GM12878 (cell line): ENCODE data around the gene TADA3. TPM values are rescaled to one million over a fixed set of nuclear protein-coding genes. Genes with fewer than 3 reads are reported as not detected.

Experiments used
- ATAC-seq: fragments of 200-7000 bp; cut with Tn5 transposase; 3 replicates; pipeline ENCODE4 v1.9.1; 2020; ENCODE audit warnings: mild to moderate bottlenecking, moderate library complexity
- BruUV-seq: library from RNA; stranded (reverse); fragments of 400-500 nt; replicated peaks from 2 replicates; lab custom pipeline; 2021; lab: Mats Ljungman, UMichigan
- CTCF ChIA-PET: fragments of 300-600 bp; sonication (Branson Sonifier 250); formaldehyde crosslinking; extraction: SDS; loops from one replicate; lab custom pipeline; 2021; ENCODE audit warnings: inconsistent platforms; lab: Yijun Ruan, JAX
- POLR2A ChIA-PET: fragments of 350-600 bp; formaldehyde crosslinking; extraction: SDS; loops from one replicate; lab custom pipeline; 2021; ENCODE audit warnings: inconsistent platforms; lab: Charles Lee
- RAD21 ChIA-PET: fragments of 300-600 bp; sonication (Branson Sonifier 250); formaldehyde crosslinking; loops from one replicate; lab custom pipeline; 2023; ENCODE audit warnings: antibody characterized with exemption; ENCODE audit not compliant: unreplicated experiment; lab: Charles Lee
- SMC1A ChIA-PET: fragments of 300-600 bp; sonication (Branson Sonifier 250); formaldehyde crosslinking; loops from one replicate; lab custom pipeline; 2023; ENCODE audit not compliant: unreplicated experiment, uncharacterized antibody; lab: Charles Lee
- DNase-seq: peaks from one replicate; pipeline ENCODE4 v3.0.0-alpha.2; 2011; ENCODE audit warnings: low read depth, low spot score
- FAIRE-seq: peaks from 3 replicates; lab custom pipeline; 2011; peaks lifted over from hg19 to GRCh38; lab: Jason Lieb, UNC
- H2AFZ ChIP-seq: 2 replicates; pipeline ENCODE4 v1.6.0; 2011; ENCODE audit warnings: low read depth, low read length, control low read depth; ENCODE audit not compliant: control insufficient read depth
- H3K27ac ChIP-seq: 2 replicates; pipeline ENCODE4 v1.5.1; 2011; ENCODE audit warnings: control low read depth; ENCODE audit not compliant: control insufficient read depth, insufficient read depth
- H3K27me3 ChIP-seq, 2 experiments: replicated peaks in 1 of 2; 2 replicates each; pipeline versions ENCODE4 v1.6.0 to v1.6.1; 2011; ENCODE audit warnings: low read length in 1 of 2; ENCODE audit not compliant: control insufficient read depth in 2 of 2, insufficient read depth in 2 of 2
- H3K36me3 ChIP-seq, 2 experiments: 2 replicates each; pipeline ENCODE4 v1.5.1; 2011; ENCODE audit warnings: low read length in 1 of 2; ENCODE audit not compliant: control insufficient read depth in 2 of 2, insufficient read depth in 2 of 2
- H3K4me1 ChIP-seq: 2 replicates; pipeline ENCODE4 v1.6.1; 2011; ENCODE audit warnings: mild to moderate bottlenecking, low read length, moderate library complexity, mixed read lengths; ENCODE audit not compliant: control insufficient read depth, insufficient read depth
- H3K4me2 ChIP-seq: 2 replicates; pipeline ENCODE4 v1.6.0; 2011; ENCODE audit warnings: control low read depth; ENCODE audit not compliant: control insufficient read depth, insufficient read depth
- H3K4me3 ChIP-seq: fragments of 200-600 bp; sonication (generic); 2 replicates; pipeline ENCODE4 v1.5.1; 2016
- H3K79me2 ChIP-seq: 2 replicates; pipeline ENCODE4 v1.6.0; 2011; ENCODE audit warnings: low read length; ENCODE audit not compliant: control insufficient read depth, insufficient read depth
- H3K9ac ChIP-seq: 2 replicates; pipeline ENCODE4 v1.8.0; 2011; ENCODE audit warnings: low read length, control low read depth, mixed read lengths; ENCODE audit not compliant: control insufficient read depth, insufficient read depth
- H3K9me3 ChIP-seq: replicated peaks from 3 replicates; pipeline ENCODE4 v1.5.1; 2011; ENCODE audit warnings: mild to moderate bottlenecking, low read length; ENCODE audit not compliant: control insufficient read depth, insufficient read depth
- H4K20me1 ChIP-seq: 2 replicates; pipeline ENCODE4 v1.6.0; 2011; ENCODE audit not compliant: control insufficient read depth, insufficient read depth
- CBFB ChIP-seq: IDR thresholded peaks from 2 replicates; pipeline ENCODE4 v1.6.1; 2016; ENCODE audit warnings: antibody characterized with exemption, low read depth
- CHD4 ChIP-seq: fragments of 200-600 bp; sonication (generic); IDR thresholded peaks from 2 replicates; pipeline ENCODE4 v1.6.1; 2016; ENCODE audit warnings: mild to moderate bottlenecking
- ESRRA ChIP-seq: IDR thresholded peaks from 2 replicates; pipeline ENCODE4 v1.6.1; 2012; ENCODE audit warnings: mild to moderate bottlenecking, low read length, improper control_type of control experiment
- KAT2A ChIP-seq: conservative IDR thresholded peaks from 2 replicates; pipeline ENCODE4 v1.6.1; 2011; ENCODE audit warnings: low read depth, low read length; ENCODE audit not compliant: control insufficient read depth
- NFXL1 ChIP-seq: fragments of 450-650 bp; IDR thresholded peaks from 2 replicates; pipeline ENCODE4 v1.6.1; 2017; ENCODE audit warnings: antibody characterized with exemption, mild to moderate bottlenecking, borderline replicate concordance
- RELA ChIP-seq: fragments of 450-650 bp; IDR thresholded peaks from 2 replicates; pipeline ENCODE4 v1.8.0; 2014; ENCODE audit warnings: borderline replicate concordance; ENCODE audit not compliant: partially characterized antibody
- REST ChIP-seq: IDR thresholded peaks from 2 replicates; pipeline ENCODE4 v1.6.1; 2012; ENCODE audit warnings: mild to moderate bottlenecking, low read depth, low read length
- WRNIP1 ChIP-seq: IDR thresholded peaks from 2 replicates; pipeline ENCODE4 v1.6.1; 2011; ENCODE audit warnings: low read depth, low read length, improper control_type of control experiment, borderline replicate concordance
- ZBTB11 ChIP-seq: fragments of 450-650 bp; formaldehyde crosslinking; IDR thresholded peaks from 2 replicates; pipeline ENCODE4 v1.5.0; 2022; ENCODE audit warnings: mild to moderate bottlenecking, missing genetic modification characterization
- WGBS: methylation state at CpG from one replicate; pipeline ENCODE4 v1.1.6; 2016; ENCODE audit warnings: low lambda C conversion rate; ENCODE audit not compliant: insufficient replicate concordance, insufficient coverage; ENCODE audit errors: missing lambda C conversion rate; 5-methylcytosine and 5-hydroxymethylcytosine counted together
- in situ Hi-C: fragments of 300-500 bp; cut with MboI; formaldehyde crosslinking; loops from 9 replicates; pipeline ENCODE4 v1.14.3; 2018; ENCODE audit warnings: mixed read lengths
- intact Hi-C: fragments of 100-400 bp; cut with micrococcal nuclease; formaldehyde crosslinking; loops from one replicate; pipeline ENCODE4 v1.14.2; 2022; ENCODE audit not compliant: unreplicated experiment
- polyA plus RNA-seq, 11 experiments: library from polyadenylated mRNA; depleted of rRNA in 4 of 11; unstranded in 6 of 11; stranded (reverse) in 5 of 11; fragments of >200 nt; fragmentation: Nextera tagmentation in 4 of 11; fragmentation: Illumina TruSeq in 1 of 11; extraction: Ambion mirVana in 4 of 11; extraction: Trizol in 1 of 11; gene quantifications; 1 replicate in 1 of 11; 2 replicates in 10 of 11; pipeline versions ENCODE4 v1.2.1 to v1.2.3, GENCODE V29; 2011 to 2016; ENCODE audit warnings: inconsistent platforms in 2 of 11, missing spikeins in 2 of 11, low read depth in 1 of 11
- total RNA-seq, 4 experiments: library from RNA; depleted of rRNA in 3 of 4; stranded (reverse); fragments of >200 nt in 3 of 4; fragmentation: Illumina TruSeq in 1 of 4; extraction: Trizol in 1 of 4; gene quantifications; 2 replicates each; pipeline versions ENCODE4 v1.2.1 to v1.2.3, GENCODE V29; 2013 to 2021

Gene TADA3
- total and polyA plus RNA-seq, 10 of the 15 experiments (the other 5 are each of a cell fraction or from before 2014, with no cell fraction given), result 2.6 to 71.2 (median 51.0) TPM

GRCh38 chr3:9769012-9769411, 23.3 kb downstream of the TADA3 start:
- H3K79me2 ChIP-seq, result no peaks in the 10 kb centered on the region
- in situ Hi-C loops, result no loop called here
- ChIA-PET SMC1A (interaction anchor here (1.0 kb wide), 1 partner anchor 16 kb away, joined by 3 read pairs; no protein-coding TSS in a partner anchor), CTCF (no interaction called here), POLR2A (no interaction called here), RAD21 (interaction anchor here (1.0 kb wide), 1 partner anchor 12 kb away, joined by 3 read pairs; no protein-coding TSS in a partner anchor)
- H3K9me3 ChIP-seq, result no peaks in the 10 kb centered on the region
- no TSS peak for BruUV-seq
- peak overlapping the region; percentile 68; the same call in 1 of the 2 replicates for H3K4me2 ChIP-seq
- intact Hi-C loops, result no loop called here
- FAIRE-seq, result no peak
- H3K36me3 ChIP-seq, result no peaks in the 10 kb centered on the region
- peaks cover 0 to 2% of the 10 kb centered on the region in 2 experiments; a peak in 3 of 4 replicates for H3K27me3 ChIP-seq
- DNase-seq, result no peak
- no peak overlapping the region for H3K27ac ChIP-seq
- TF ChIP-seq ESRRA, result no peak
- TF ChIP-seq KAT2A, result no peak
- no peak for TF ChIP-seq REST
- TF ChIP-seq NFXL1, result no peak
- TF ChIP-seq WRNIP1, result no peak
- TF ChIP-seq ZBTB11, result no peak
- TF ChIP-seq CHD4, result no peak
- TF ChIP-seq RELA, result no peak
- no peak for TF ChIP-seq CBFB
- H3K4me3 ChIP-seq, result no peak overlapping the region
- no peak overlapping the region for H2AFZ ChIP-seq
- no peak for ATAC-seq
- no peaks in the 10 kb centered on the region; the same call in 1 of the 2 replicates for H3K4me1 ChIP-seq
- H4K20me1 ChIP-seq, result no peaks in the 10 kb centered on the region
- WGBS, result 92% methylated on average over 5 of the region's 5 CpGs
- no peak overlapping the region for H3K9ac ChIP-seq
